Stimulated activated CD8-positive, alpha-beta memory T cell treated with anti-CD3 and anti-CD28 coated beads, Interleukin-12 subunit alpha, Interleukin-12 subunit beta, amount 100 ng/mL, for 24 hours (primary cell): ENCODE measurements around the gene MARK3.

ENCODE experiments used
- DNase-seq: peaks from one replicate; pipeline ENCODE4 v3.0.0-alpha.2; 2020; ENCODE audit errors: extremely low read depth

MARK3 gene

DNA sequence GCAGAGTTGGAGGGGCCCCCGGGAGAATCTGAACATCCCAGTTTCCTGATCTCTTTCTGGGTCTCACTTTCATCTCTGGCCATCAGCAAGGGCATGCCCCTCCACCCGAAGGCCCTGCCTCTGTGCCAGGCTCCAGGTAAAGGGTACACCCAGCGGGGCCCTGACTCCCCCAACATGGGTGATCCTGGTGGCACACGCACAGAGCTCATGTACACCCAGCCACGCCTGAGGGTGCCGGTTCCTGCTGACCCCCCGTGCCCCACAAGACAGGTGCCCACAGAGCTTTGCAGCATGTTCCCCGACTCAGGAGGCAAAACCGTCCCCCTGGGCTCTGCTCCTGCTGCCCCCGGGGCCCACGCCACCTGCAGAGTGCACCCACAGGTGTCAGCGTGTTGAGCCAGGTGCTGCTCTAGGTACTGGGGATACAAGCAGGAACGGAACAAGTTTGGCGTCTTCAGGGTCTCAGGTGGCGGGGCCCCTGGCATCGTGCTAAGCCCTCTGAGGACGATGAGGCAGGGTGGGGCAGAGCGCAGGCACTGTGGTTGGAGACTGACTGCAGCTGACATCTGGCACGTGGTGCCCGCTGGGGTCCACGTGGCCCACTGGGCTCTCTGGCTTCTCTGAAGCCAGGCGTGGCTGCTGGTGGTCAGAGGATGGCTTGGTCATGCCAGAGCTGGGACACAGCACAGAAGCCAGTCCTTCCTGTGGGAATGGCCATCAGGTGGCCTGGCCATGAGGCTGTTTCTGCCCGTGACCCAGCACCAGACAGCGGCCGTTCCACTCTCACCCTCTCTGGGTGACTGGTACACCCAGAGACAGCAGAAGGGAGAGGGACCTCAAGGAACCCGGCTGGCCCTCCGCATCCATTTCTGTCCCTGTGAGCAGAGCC, 163.5 kb downstream of the MARK3 start:
- no peak for DNase-seq

DNA sequence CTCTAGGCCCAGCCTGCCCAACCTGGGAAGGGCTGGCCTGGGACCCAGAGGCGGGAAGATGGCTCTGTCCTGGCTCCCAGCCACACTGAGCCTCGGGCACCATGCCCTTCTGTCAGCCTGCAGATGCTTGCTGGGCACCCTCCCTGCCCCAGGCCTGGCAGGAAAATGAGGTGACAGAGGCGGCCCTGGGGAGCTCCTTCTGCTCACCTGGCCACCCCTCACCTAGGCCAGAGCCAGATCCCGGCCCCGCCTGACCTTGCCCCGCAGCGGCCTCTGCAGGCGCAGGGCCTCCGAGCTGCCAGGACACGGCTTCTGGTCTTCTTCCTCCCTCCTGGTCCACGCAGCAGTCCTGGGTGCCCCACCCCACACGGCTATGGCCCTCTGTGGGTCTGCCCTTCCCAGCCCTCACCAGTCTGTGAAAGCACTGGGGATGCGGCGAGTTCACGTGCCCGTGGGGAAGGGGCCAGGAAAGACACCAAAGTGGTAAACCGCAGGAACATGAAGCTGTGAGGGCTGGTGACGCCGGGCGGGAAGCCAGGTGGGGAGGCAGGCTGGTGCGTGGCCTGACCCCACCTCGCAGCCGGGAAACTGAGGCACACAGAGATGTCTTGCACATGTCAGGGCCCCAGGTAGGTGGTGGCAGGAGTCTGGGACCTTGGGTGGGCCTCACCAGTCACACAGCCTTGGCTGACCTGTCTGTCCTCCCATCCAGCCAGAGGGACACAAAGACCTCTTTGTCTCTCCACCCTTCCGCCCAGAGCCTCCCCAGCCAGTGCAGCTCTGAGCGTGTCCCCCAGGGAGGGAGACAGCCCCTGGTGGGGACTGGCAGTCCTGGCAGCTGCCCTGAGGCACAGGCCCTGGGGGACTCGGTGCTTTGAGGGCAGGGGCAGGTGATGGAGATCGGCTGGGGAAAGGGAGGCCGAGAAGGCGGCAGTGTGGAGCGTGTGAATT, 164.4 kb downstream of the MARK3 start:
- DNase-seq = no peak

DNA sequence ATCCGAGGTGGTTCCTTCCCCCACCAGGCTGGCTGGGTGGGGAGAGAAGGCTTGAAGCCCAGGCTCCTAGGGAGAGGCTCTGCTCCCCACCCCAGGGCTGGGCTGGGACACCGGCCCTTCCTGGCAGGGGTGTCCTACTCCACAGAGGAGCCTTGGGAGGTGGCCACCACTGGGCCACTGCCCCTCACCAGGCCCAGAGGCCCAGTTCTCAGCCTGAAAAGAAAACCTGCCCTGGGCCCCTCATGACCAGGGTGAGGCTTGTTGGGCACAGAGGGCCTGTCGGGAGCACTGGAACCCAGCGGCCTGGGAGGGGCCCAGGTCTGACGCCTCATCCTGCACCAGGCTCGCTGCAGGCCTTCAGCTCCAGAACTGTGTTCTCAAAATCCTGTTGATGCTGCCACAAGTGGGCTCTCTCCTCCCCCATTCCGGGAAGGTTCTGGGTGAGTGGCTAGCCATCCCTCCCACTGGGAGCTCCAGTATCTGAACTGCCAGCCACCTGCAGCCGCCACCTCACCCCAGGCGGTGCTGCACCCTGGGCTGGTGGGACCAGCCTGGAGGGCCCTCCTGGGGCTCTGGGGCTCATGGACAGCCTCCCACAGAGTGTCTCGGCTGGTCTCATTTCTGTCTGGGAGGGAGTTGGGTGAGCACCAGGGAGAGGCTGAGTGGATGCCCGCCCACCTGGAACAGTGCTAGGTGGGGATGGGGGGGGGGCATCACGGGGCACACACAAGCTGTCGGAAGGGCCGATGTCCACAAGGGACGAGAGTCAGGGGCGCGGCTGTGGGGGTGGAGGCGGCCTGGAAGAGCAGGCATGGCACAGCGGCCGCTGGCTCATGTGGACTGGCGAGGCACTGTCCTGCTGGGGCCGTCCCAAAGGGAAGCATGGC, 165.5 kb downstream of the MARK3 start:
- DNase-seq = no peak

DNA sequence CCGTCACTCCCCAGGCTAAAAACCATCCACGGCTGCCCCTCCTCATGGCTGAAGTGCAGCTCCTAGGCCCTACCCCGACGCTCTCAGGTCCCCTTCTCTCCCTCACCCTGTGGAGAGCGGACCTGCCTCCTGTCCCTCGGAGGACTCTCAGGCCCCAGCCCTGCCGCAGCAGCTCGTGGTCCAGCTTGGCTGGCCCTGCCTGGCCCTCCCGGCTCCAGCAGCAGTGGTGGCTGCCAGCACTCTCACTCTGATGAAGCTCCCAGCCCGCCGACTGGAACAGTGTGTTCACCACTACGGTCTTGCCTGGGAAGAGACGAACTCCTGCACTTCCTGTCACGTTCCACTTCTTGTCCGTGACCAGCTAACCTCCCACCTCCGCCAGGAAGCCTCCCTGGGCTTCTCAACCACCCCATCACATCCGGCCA, 166.1 kb downstream of the MARK3 start:
- DNase-seq = no peak

DNA sequence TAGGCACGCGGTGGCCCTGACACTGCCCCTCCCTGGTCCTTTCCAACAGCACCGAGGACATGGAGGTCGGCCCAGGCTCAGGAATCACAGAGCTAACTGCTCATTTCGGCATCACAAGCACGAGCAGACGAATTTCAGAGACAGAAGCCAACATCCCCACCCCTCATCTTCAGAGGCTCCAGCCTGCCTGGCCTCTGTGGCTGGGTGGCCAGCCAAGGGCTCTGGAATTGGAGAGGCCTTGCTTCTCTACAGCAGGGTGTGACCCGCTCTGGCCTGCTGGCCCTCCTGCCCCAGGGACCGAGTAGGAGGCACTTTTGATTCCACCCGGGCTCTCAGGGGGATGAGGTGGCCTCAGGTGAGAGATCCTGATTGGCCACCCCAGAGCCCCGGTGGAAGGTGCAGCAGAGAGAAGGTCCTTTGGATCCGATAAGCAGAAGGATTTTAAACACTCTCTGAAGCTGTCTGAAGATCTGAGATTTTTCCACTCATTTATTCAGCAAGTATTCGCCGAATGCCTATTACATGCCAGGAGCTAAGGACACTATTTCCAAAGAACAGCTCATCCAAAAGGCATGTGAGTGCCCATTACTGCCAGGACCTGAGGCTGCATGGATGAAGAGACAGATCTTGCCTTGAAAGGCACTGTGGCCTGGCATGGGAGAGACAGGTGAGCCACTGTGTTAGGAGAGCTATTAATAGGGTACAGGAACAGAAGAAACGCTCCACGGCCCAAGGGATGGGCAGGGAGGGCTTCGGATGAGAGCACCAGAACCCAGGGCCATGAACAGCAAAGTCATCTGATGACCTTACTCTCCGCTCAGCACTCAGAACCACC, 167.0 kb downstream of the MARK3 start:
- no peak for DNase-seq

DNA sequence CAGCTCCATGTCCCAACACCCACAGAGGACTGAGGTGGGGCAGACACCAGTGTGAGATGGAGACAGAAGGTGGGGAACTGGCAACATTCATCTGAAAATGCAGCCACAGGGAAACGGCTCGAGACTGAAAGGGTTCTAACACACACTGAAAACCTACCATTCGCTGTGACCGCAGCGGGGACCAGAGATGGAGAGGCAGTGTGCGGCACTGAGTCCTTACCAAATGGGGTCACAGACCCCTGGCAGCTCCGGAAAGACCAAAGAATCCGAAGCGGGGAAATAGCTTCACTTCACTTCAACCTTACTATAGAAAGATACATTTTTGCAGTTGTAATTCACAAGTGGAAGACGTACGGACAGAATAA, 167.6 kb downstream of the MARK3 start:
- DNase-seq = no peak
